Endothelial cell of umbilical vein (primary cell): ENCODE measurements around the gene NAV2. TPM values are rescaled to one million over a fixed set of nuclear protein-coding genes. Genes with fewer than 3 reads are reported as not detected.

Experiments
- BruUV-seq: library from RNA; stranded (reverse); fragments of 400-500 nt; replicated peaks from 2 replicates; lab custom pipeline; 2021; lab: Mats Ljungman, UMichigan
- CTCF ChIA-PET: fragments of 300-600, 350-600 bp; sonication (Branson Sonifier 250); formaldehyde crosslinking; loops from one replicate; lab custom pipeline; 2021; ENCODE audit warnings: antibody characterized with exemption, inconsistent platforms; lab: Charles Lee
- POLR2A ChIA-PET: fragments of 300-600, 350-600 bp; sonication (Branson Sonifier 250); formaldehyde crosslinking; loops from one replicate; lab custom pipeline; 2021; ENCODE audit warnings: antibody characterized with exemption, inconsistent platforms; lab: Charles Lee
- DNase-seq: peaks from one replicate; pipeline ENCODE4 v3.0.0-alpha.2; 2011; ENCODE audit warnings: low read depth, low spot score
- FAIRE-seq: peaks from 2 replicates; lab custom pipeline; 2011; peaks lifted over from hg19 to GRCh38; lab: Jason Lieb, UNC
- H2AFZ ChIP-seq: 2 replicates; pipeline ENCODE4 v1.6.0; 2012; ENCODE audit warnings: low read depth, low read length, control low read depth, inconsistent platforms
- H3K27ac ChIP-seq: 2 replicates; pipeline ENCODE4 v1.5.1; 2011; ENCODE audit warnings: low read depth, mild to moderate bottlenecking, control low read depth, low read length, moderate library complexity; ENCODE audit not compliant: insufficient read depth
- H3K27me3 ChIP-seq, 2 experiments: 2 replicates each; pipeline versions ENCODE4 v1.6.0 to v1.6.1; 2011; ENCODE audit warnings: low read length in 2 of 2, mixed read lengths in 1 of 2; ENCODE audit not compliant: control insufficient read depth in 2 of 2, insufficient read depth in 2 of 2
- H3K36me3 ChIP-seq, 2 experiments: 2 replicates in 1 of 2; 3 replicates in 1 of 2; pipeline ENCODE4 v1.5.1; 2011; ENCODE audit warnings: low read length in 2 of 2, mild to moderate bottlenecking in 1 of 2, moderate library complexity in 1 of 2; ENCODE audit not compliant: control insufficient read depth in 2 of 2, insufficient read depth in 2 of 2; ENCODE audit errors: extremely low read depth in 1 of 2
- H3K4me1 ChIP-seq: 3 replicates; pipeline ENCODE4 v1.5.1; 2011; ENCODE audit warnings: mild to moderate bottlenecking, low read length; ENCODE audit not compliant: control insufficient read depth, insufficient read depth; ENCODE audit errors: extremely low read depth
- H3K4me2 ChIP-seq: 2 replicates; pipeline ENCODE4 v1.6.1; 2011; ENCODE audit warnings: low read length, control low read depth, mixed read lengths; ENCODE audit not compliant: insufficient read depth
- H3K4me3 ChIP-seq, 3 experiments: fragments of 200-600 bp in 1 of 3; sonication (generic), shearing (Covaris generic) in 1 of 3; replicated peaks in 1 of 3; 2 replicates each; pipeline ENCODE4 v1.5.1; 2011 to 2016; ENCODE audit warnings: control low read depth in 3 of 3, low read length in 3 of 3, mild to moderate bottlenecking in 2 of 3, inconsistent platforms in 1 of 3, low read depth in 1 of 3, moderate library complexity in 1 of 3; ENCODE audit not compliant: insufficient read depth in 1 of 3
- H3K79me2 ChIP-seq: 2 replicates; pipeline ENCODE4 v1.6.0; 2012; ENCODE audit warnings: low read length, inconsistent platforms; ENCODE audit not compliant: control insufficient read depth, insufficient read depth
- H3K9ac ChIP-seq: replicated peaks from 2 replicates; pipeline ENCODE3; 2011; ENCODE audit warnings: low read length, control low read depth; ENCODE audit not compliant: insufficient read depth; ENCODE audit errors: extremely low read depth
- H3K9me1 ChIP-seq: replicated peaks from 3 replicates; pipeline ENCODE4 v1.6.0; 2011; ENCODE audit warnings: mild to moderate bottlenecking, low read length; ENCODE audit not compliant: control insufficient read depth, insufficient read depth; ENCODE audit errors: extremely low read depth
- H3K9me3 ChIP-seq: replicated peaks from 2 replicates; pipeline ENCODE4 v1.5.1; 2012; ENCODE audit warnings: low read length, inconsistent platforms; ENCODE audit not compliant: control insufficient read depth, insufficient read depth
- H4K20me1 ChIP-seq: replicated peaks from 2 replicates; pipeline ENCODE3; 2011; ENCODE audit warnings: mild to moderate bottlenecking, low read length; ENCODE audit not compliant: control insufficient read depth, insufficient read depth; ENCODE audit errors: extremely low read depth
- EZH2 ChIP-seq: IDR thresholded peaks from 2 replicates; pipeline ENCODE4 v1.6.1; 2012; ENCODE audit warnings: borderline replicate concordance, low read depth, mild to moderate bottlenecking, moderate library complexity, low read length, inconsistent platforms; ENCODE audit not compliant: severe bottlenecking
- FOS ChIP-seq: IDR thresholded peaks from 2 replicates; pipeline ENCODE4 v1.6.1; 2011; ENCODE audit warnings: mild to moderate bottlenecking, low read length, moderate library complexity, borderline replicate concordance; ENCODE audit not compliant: insufficient read depth
- GATA2 ChIP-seq: IDR thresholded peaks from 2 replicates; pipeline ENCODE4 v1.7.0; 2011; ENCODE audit warnings: low read depth, mild to moderate bottlenecking, moderate library complexity, mixed read lengths, low read length; ENCODE audit not compliant: insufficient read length, insufficient read depth
- POLR2A ChIP-seq: IDR thresholded peaks from 2 replicates; pipeline ENCODE4 v1.6.1; 2012; ENCODE audit warnings: low read depth, mild to moderate bottlenecking, control low read depth, low read length
- POLR2AphosphoS5 ChIP-seq: IDR thresholded peaks from 2 replicates; pipeline ENCODE4 v1.6.1; 2012; ENCODE audit warnings: low read depth, mild to moderate bottlenecking, control low read depth, low read length, moderate library complexity; ENCODE audit not compliant: insufficient read depth
- dilution Hi-C: fragments of 300-500 bp; cut with MboI; formaldehyde crosslinking; loops from one replicate; pipeline ENCODE4 v1.15.0; 2019; ENCODE audit warnings: low sequenced_read_pairs; ENCODE audit not compliant: extremely low pct_ligation_motif_present
- intact Hi-C: fragments of 100-400 bp; cut with micrococcal nuclease; formaldehyde crosslinking; loops from one replicate; pipeline ENCODE4 v1.10.0; 2022
- polyA plus RNA-seq, 4 experiments: library from polyadenylated mRNA; depleted of rRNA in 3 of 4; stranded (reverse) in 3 of 4; unstranded in 1 of 4; fragments of >200 nt; gene quantifications; 2 replicates each; pipeline versions ENCODE4 v1.2.1 to v1.2.3, GENCODE V29; 2011 to 2012; ENCODE audit warnings: missing spikeins in 1 of 4
- total RNA-seq: library from RNA; stranded (reverse); gene quantifications from 2 replicates; pipeline ENCODE4 v1.2.3, GENCODE V29; 2021
- TF ChIP-seq, protein P1 (sequence below), 2 donors: IDR thresholded peaks; 1 replicate in 1 of 2; 2 replicates in 1 of 2; pipeline ENCODE4 v1.5.1; 2011; ENCODE audit warnings: low read length in 2 of 2, mild to moderate bottlenecking in 2 of 2, moderate library complexity in 2 of 2, control low read depth in 1 of 2, inconsistent platforms in 1 of 2, low read depth in 1 of 2; ENCODE audit not compliant: insufficient read depth in 1 of 2; ENCODE audit errors: extremely low read depth in 1 of 2

NAV2 gene
- total and polyA plus RNA-seq, 2 donors (not counting 3 experiments of a cell fraction or from before 2014, with no cell fraction given): 10.9 to 68.0 TPM

DNA sequence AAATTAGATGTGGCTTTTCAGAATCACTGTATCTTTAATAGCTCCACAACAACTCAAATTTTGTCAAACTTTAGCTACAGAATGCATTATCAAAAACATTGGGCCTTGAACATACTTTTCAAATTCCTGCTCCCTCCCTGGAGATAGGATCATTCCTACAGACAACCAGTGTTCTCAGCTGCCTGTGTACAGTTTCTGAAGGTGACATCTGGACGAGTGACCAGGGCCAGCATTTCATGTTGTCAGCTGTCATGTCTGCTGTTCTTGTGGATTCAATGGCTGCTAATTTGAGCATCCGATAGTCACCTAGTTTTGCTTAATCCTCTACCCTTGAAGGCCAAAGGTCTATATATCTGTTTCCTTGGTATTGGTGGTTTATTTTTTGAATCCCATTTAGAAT is 259.5 kb downstream of the NAV2 start:
- H2AFZ ChIP-seq: no peak overlapping the region
- BruUV-seq: no TSS peak
- H3K36me3 ChIP-seq: no peaks in the 10 kb centered on the region
- POLR2A ChIA-PET: no interaction called here
- peaks cover 14% of the 10 kb centered on the region for H3K79me2 ChIP-seq
- no peak overlapping the region for H3K9ac ChIP-seq
- no peak for DNase-seq
- dilution Hi-C loops (no loop called here), intact Hi-C loops (no loop called here)
- H4K20me1 ChIP-seq: no peaks in the 10 kb centered on the region
- no peak for TF ChIP-seq FOS
- TF ChIP-seq, protein P1, sequence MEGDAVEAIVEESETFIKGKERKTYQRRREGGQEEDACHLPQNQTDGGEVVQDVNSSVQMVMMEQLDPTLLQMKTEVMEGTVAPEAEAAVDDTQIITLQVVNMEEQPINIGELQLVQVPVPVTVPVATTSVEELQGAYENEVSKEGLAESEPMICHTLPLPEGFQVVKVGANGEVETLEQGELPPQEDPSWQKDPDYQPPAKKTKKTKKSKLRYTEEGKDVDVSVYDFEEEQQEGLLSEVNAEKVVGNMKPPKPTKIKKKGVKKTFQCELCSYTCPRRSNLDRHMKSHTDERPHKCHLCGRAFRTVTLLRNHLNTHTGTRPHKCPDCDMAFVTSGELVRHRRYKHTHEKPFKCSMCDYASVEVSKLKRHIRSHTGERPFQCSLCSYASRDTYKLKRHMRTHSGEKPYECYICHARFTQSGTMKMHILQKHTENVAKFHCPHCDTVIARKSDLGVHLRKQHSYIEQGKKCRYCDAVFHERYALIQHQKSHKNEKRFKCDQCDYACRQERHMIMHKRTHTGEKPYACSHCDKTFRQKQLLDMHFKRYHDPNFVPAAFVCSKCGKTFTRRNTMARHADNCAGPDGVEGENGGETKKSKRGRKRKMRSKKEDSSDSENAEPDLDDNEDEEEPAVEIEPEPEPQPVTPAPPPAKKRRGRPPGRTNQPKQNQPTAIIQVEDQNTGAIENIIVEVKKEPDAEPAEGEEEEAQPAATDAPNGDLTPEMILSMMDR (IDR thresholded peaks at IDR 0.05; ENCODE audit: extremely low read depth in 1 of 2, insufficient read depth in 1 of 2, low read depth in 1 of 2, low read length in 2 of 2): no peak
- TF ChIP-seq EZH2: no peak
- TF ChIP-seq POLR2A: no peak
- TF ChIP-seq POLR2AphosphoS5: no peak
- H3K4me1 ChIP-seq: no peaks in the 10 kb centered on the region
- H3K9me1 ChIP-seq: no peaks in the 10 kb centered on the region
- no peak overlapping the region for H3K4me2 ChIP-seq
- CTCF ChIA-PET: no interaction called here
- FAIRE-seq: no peak
- H3K27ac ChIP-seq: no peak overlapping the region
- H3K4me3 ChIP-seq: no peak overlapping the region
- H3K27me3 ChIP-seq: no peaks in the 10 kb centered on the region
- no peaks in the 10 kb centered on the region for H3K9me3 ChIP-seq

DNA sequence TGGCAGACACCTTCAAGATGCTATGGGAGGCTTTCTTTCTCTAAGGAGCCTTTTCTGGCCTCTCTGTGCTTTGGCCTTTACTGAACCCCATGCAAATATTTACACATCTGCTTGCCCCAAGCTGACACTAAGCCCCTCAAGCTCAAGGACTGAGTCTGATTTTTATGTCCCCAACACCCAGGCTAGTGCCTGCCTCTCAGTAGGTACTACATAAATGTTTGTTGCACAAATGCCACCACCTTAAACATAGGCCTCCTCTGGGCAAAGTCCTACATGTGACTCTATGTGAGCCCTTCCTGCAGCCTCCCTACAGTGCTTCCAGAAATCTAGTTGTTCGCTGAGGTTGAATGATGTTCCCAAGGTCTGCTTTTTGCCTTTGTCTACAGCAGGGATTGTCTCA is 260.0 kb downstream of the NAV2 start:
- Histone ChIP-seq H3K4me1 (no peaks in the 10 kb centered on the region), H3K9me1 (no peaks in the 10 kb centered on the region), H3K36me3 (no peaks in the 10 kb centered on the region), H3K79me2 (peaks cover 14% of the 10 kb centered on the region), H3K27me3 (no peaks in the 10 kb centered on the region), H3K4me2 (no peak overlapping the region), H3K9me3 (no peaks in the 10 kb centered on the region), H3K27ac (no peak overlapping the region), H3K4me3 (no peak overlapping the region), H2AFZ (no peak overlapping the region), H3K9ac (no peak overlapping the region), H4K20me1 (no peaks in the 10 kb centered on the region)
- dilution Hi-C loops (no loop called here), intact Hi-C loops (no loop called here)
- DNase-seq (no peak), FAIRE-seq (no peak)
- ChIA-PET CTCF (no interaction called here), POLR2A (no interaction called here)
- BruUV-seq: no TSS peak
- TF ChIP-seq POLR2A (no peak), GATA2 (no peak), FOS (no peak)
